GM10266 (cell line): ENCODE measurements around the gene ISLR.

Experiments
- DNase-seq: peaks from one replicate; pipeline ENCODE4 v3.0.0; 2012; ENCODE audit errors: extremely low spot score
- CTCF ChIP-seq: IDR thresholded peaks from 2 replicates; pipeline ENCODE4 v1.5.1; 2012; ENCODE audit warnings: mild to moderate bottlenecking, low read depth; ENCODE audit not compliant: control insufficient read depth, insufficient read depth; ENCODE audit errors: missing control alignments

ISLR gene

GRCh38 chr15:74175271-74176191, 2.0 kb downstream of the ISLR start:
- no peak for TF ChIP-seq CTCF
- no peak for DNase-seq

GRCh38 chr15:74176262-74177214, 3.0 kb downstream of the ISLR start:
- TF ChIP-seq CTCF: no peak
- DNase-seq: no peak

- DNase-seq: no peak
- TF ChIP-seq CTCF: no peak
Observed at GRCh38 chr15:74178326-74179100, 5.0 kb downstream of the ISLR start.

- DNase-seq: no peak
- no peak for TF ChIP-seq CTCF
Observed at GRCh38 chr15:74179101-74179841, 5.8 kb downstream of the ISLR start.

GRCh38 chr15:74179983-74180880, 6.7 kb downstream of the ISLR start:
- no peak for DNase-seq
- TF ChIP-seq CTCF: no peak
